HepG2 (cell line): ENCODE results near the gene C14orf93. TPM values are rescaled to one million over a fixed set of nuclear protein-coding genes. Genes with fewer than 3 reads are reported as not detected.
"Not testable (repeated sequence)": the region's sequence is repeated elsewhere in the genome, so short reads cannot be mapped to it uniquely, and the experiment has no call there.

Experiments
- ADNP ChIP-seq: sonication (generic); formaldehyde crosslinking; IDR thresholded peaks from 2 replicates; pipeline ENCODE4 v1.4.0; 2020; ENCODE audit warnings: missing genetic modification reagents
- AGO1 ChIP-seq: fragments of 200-400 bp; formaldehyde crosslinking; IDR thresholded peaks from 2 replicates; pipeline ENCODE4 v1.6.1; 2017; ENCODE audit warnings: mild to moderate bottlenecking, low read depth, low read length, moderate library complexity; ENCODE audit not compliant: poor library complexity, severe bottlenecking
- EHMT2 ChIP-seq: fragments of 200-600 bp; sonication (generic); IDR thresholded peaks from 2 replicates; pipeline ENCODE4 v1.7.0; 2017; ENCODE audit warnings: antibody characterized with exemption, low read depth, low read length, borderline replicate concordance
- FOSL2 ChIP-seq: sonication (generic); formaldehyde crosslinking; IDR thresholded peaks from 2 replicates; pipeline ENCODE4 v1.4.0; 2020; ENCODE audit warnings: missing genetic modification reagents
- FOXP1 ChIP-seq, 2 experiments: fragments of 450-650 bp in 1 of 2; IDR thresholded peaks; 2 replicates each; pipeline ENCODE4 v1.6.1; 2017 to 2018; ENCODE audit warnings: antibody characterized with exemption in 1 of 2
- HOXA5 ChIP-seq: sonication (generic); formaldehyde crosslinking; IDR thresholded peaks from 2 replicates; pipeline ENCODE4 v1.4.0; 2020; ENCODE audit warnings: missing genetic modification reagents
- JUN ChIP-seq: sonication (generic); formaldehyde crosslinking; IDR thresholded peaks from 2 replicates; pipeline ENCODE4 v1.4.0; 2020; ENCODE audit warnings: mild to moderate bottlenecking, missing genetic modification reagents
- MIER3 ChIP-seq: IDR thresholded peaks from 2 replicates; pipeline ENCODE4 v1.6.1; 2016; ENCODE audit warnings: missing compliant biosample characterization, borderline replicate concordance
- NKX3-1 ChIP-seq: sonication (generic); formaldehyde crosslinking; IDR thresholded peaks from 2 replicates; pipeline ENCODE4 v1.5.0; 2020; ENCODE audit warnings: missing genetic modification reagents
- REPIN1 ChIP-seq: sonication (generic); formaldehyde crosslinking; IDR thresholded peaks from 2 replicates; pipeline ENCODE4 v1.8.0; 2022; ENCODE audit warnings: missing genetic modification reagents, low read depth, mild to moderate bottlenecking, borderline replicate concordance
- RXRA ChIP-seq: sonication (generic); formaldehyde crosslinking; IDR thresholded peaks from 2 replicates; pipeline ENCODE4 v1.5.1; 2020; ENCODE audit warnings: missing genetic modification reagents
- SATB2 ChIP-seq: sonication (generic); formaldehyde crosslinking; IDR thresholded peaks from 2 replicates; pipeline ENCODE4 v1.5.0; 2020; ENCODE audit warnings: missing genetic modification reagents
- SOX13 ChIP-seq, 3 experiments: fragments of 450-650 bp in 1 of 3; sonication (generic) in 1 of 3; formaldehyde crosslinking in 1 of 3; IDR thresholded peaks in 2 of 3; conservative IDR thresholded peaks in 1 of 3; 2 replicates each; pipeline versions ENCODE4 v1.5.0 to v1.6.1; 2016 to 2020; ENCODE audit warnings: antibody characterized with exemption in 1 of 3, mild to moderate bottlenecking in 1 of 3, missing compliant biosample characterization in 1 of 3, missing genetic modification reagents in 1 of 3, moderate library complexity in 1 of 3
- STAG1 ChIP-seq: sonication (generic); formaldehyde crosslinking; IDR thresholded peaks from 2 replicates; pipeline ENCODE4 v1.4.0; 2020; ENCODE audit warnings: missing genetic modification reagents
- ZMYM2 ChIP-seq: sonication (generic); formaldehyde crosslinking; IDR thresholded peaks from 2 replicates; pipeline ENCODE4 v1.8.0; 2022; ENCODE audit warnings: mild to moderate bottlenecking, missing genetic modification reagents
- ZNF263 ChIP-seq: sonication (generic); formaldehyde crosslinking; IDR thresholded peaks from 2 replicates; pipeline ENCODE4 v1.4.0; 2020; ENCODE audit warnings: missing genetic modification reagents
- ZNF317 ChIP-seq: sonication (generic); formaldehyde crosslinking; IDR thresholded peaks from 2 replicates; pipeline ENCODE4 v1.5.0; 2020; ENCODE audit warnings: mild to moderate bottlenecking, missing genetic modification reagents
- ZNF33A ChIP-seq: sonication (generic); formaldehyde crosslinking; IDR thresholded peaks from 2 replicates; pipeline ENCODE4 v1.5.1; 2020; ENCODE audit warnings: missing genetic modification reagents, mild to moderate bottlenecking, moderate library complexity, borderline replicate concordance
- ZNF607 ChIP-seq: sonication (generic); formaldehyde crosslinking; IDR thresholded peaks from 2 replicates; pipeline ENCODE4 v1.5.1; 2020; ENCODE audit warnings: missing genetic modification reagents, mild to moderate bottlenecking, borderline replicate concordance
- polyA plus RNA-seq, 8 experiments: library from polyadenylated mRNA; depleted of rRNA in 3 of 8; stranded (reverse) in 7 of 8; unstranded in 1 of 8; fragments of >200 nt; fragmentation: Illumina TruSeq in 4 of 8; extraction: Trizol in 4 of 8; gene quantifications; 2 replicates each; pipeline versions ENCODE4 v1.2.1 to v1.2.3, GENCODE V29; 2011 to 2016; ENCODE audit warnings: low read depth in 4 of 8, missing spikeins in 1 of 8, mixed read lengths in 1 of 8; ENCODE audit not compliant: insufficient read depth in 1 of 8
- total RNA-seq, 5 experiments: library from RNA; depleted of rRNA; stranded (reverse); fragments of >200 nt; fragmentation: Illumina TruSeq; extraction: Trizol; gene quantifications; 2 replicates each; pipeline ENCODE4 v1.2.3, GENCODE V29; 2016; ENCODE audit warnings: low read depth in 1 of 5
- TF ChIP-seq, protein P1 (sequence below): sonication (generic); formaldehyde crosslinking; IDR thresholded peaks from 2 replicates; pipeline ENCODE4 v1.4.0; 2020; ENCODE audit warnings: missing genetic modification reagents, borderline replicate concordance
- TF ChIP-seq, protein P2 (sequence below): sonication (generic); formaldehyde crosslinking; IDR thresholded peaks from 2 replicates; pipeline ENCODE4 v1.8.1; 2023; ENCODE audit warnings: mild to moderate bottlenecking, missing genetic modification reagents, borderline replicate concordance
- TF ChIP-seq, protein P3 (sequence below): sonication (generic); formaldehyde crosslinking; IDR thresholded peaks from 2 replicates; pipeline ENCODE4 v1.4.0; 2020; ENCODE audit warnings: missing genetic modification reagents

Gene C14orf93
- total and polyA plus RNA-seq, 2 of the 13 experiments (the other 11 are each of a cell fraction or from before 2014, with no cell fraction given), result 11.4 to 22.5 TPM

DNA sequence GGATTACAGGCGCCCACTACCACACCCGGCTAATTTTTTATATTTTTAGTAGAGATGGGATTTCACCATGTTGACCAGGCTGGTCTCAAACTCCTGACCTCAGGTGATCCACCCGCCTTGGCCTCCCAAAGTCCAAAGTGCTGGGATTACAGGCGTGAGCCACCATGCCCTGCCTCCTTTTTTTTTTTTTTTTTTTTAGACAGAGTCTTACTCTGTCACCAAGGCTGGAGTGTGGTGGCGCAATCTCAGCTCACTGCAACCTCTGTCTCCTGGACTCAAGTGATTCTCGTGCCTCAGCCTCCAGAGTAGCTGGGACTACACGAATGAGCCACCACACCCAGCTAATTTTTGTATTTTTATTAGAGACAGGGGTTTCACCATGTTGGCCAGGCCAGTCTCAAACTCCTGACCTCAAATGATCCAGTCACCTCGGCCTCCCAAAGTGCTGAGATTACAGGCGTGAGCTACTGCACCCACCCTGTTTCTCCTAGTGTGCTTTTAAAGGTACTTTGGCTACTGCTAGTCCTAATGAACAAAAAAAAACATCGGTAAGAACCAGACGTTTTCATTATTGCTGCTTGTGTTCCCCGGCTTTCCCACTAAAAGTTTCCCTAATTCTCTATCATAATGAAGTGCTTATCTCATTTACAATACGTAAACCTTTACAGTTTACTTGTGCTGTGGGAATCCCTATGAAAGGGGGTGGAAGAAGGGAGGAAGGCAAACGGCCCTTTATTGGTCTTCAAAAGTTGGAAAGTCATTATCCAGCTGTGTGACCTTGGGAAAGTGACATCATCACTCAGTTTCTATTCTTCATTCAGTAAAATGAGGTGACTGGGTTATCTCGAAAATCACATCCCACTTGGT is 43.8 kb downstream of the C14orf93 start (continued):
- peak; percentile 41; the same call in 1 of the 2 replicates for TF ChIP-seq ZNF33A (CRISPR knock-in tag)
- TF ChIP-seq ZNF317 (CRISPR knock-in tag), result 0 out of 2 replicates have a peak, but pooled peaks have one; percentile 20
- TF ChIP-seq, protein P1, sequence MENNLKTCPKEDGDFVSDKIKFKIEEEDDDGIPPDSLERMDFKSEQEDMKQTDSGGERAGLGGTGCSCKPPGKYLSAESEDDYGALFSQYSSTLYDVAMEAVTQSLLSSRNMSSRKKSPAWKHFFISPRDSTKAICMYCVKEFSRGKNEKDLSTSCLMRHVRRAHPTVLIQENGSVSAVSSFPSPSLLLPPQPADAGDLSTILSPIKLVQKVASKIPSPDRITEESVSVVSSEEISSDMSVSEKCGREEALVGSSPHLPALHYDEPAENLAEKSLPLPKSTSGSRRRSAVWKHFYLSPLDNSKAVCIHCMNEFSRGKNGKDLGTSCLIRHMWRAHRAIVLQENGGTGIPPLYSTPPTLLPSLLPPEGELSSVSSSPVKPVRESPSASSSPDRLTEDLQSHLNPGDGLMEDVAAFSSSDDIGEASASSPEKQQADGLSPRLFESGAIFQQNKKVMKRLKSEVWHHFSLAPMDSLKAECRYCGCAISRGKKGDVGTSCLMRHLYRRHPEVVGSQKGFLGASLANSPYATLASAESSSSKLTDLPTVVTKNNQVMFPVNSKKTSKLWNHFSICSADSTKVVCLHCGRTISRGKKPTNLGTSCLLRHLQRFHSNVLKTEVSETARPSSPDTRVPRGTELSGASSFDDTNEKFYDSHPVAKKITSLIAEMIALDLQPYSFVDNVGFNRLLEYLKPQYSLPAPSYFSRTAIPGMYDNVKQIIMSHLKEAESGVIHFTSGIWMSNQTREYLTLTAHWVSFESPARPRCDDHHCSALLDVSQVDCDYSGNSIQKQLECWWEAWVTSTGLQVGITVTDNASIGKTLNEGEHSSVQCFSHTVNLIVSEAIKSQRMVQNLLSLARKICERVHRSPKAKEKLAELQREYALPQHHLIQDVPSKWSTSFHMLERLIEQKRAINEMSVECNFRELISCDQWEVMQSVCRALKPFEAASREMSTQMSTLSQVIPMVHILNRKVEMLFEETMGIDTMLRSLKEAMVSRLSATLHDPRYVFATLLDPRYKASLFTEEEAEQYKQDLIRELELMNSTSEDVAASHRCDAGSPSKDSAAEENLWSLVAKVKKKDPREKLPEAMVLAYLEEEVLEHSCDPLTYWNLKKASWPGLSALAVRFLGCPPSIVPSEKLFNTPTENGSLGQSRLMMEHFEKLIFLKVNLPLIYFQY (CRISPR knock-in tag), result peak; percentile 24; the same call in 1 of the 2 replicates
- TF ChIP-seq SOX13 (IDR thresholded peaks at IDR 0.05), result 0 out of 2 replicates have a peak, but pooled peaks have one; percentile 6
- TF ChIP-seq SOX13 (CRISPR knock-in tag; conservative IDR thresholded peaks at IDR 0.05 in 1 of 2, IDR thresholded peaks at IDR 0.05 in 1 of 2), result peak; percentile 66 to 74; a peak in 3 of 4 replicates
- peak; percentile 99 for TF ChIP-seq ZMYM2 (CRISPR knock-in tag)
- TF ChIP-seq MIER3 (CRISPR knock-in tag), result peak; percentile 75; the same call in 1 of the 2 replicates
- TF ChIP-seq SATB2, result 0 out of 2 replicates have a peak, but pooled peaks have one; percentile 53
- TF ChIP-seq STAG1 (CRISPR knock-in tag), result peak; percentile 7; the same call in 1 of the 2 replicates
- peak; percentile 84; the same call in 1 of the 2 replicates for TF ChIP-seq REPIN1 (CRISPR knock-in tag)
- 0 out of 2 replicates have a peak, but pooled peaks have one; percentile 37 for TF ChIP-seq NKX3-1 (CRISPR knock-in tag)
- peak; percentile 76; the same call in 1 of the 2 replicates for TF ChIP-seq EHMT2
- TF ChIP-seq JUN (CRISPR knock-in tag), result 0 out of 2 replicates have a peak, but pooled peaks have one; percentile 14
- peak; percentile 43; the same call in 1 of the 2 replicates for TF ChIP-seq ZNF263 (CRISPR knock-in tag)
- TF ChIP-seq FOXP1 (IDR thresholded peaks at IDR 0.05), result not testable (repeated sequence)
- TF ChIP-seq FOXP1 (CRISPR knock-in tag; IDR thresholded peaks at IDR 0.05), result peak; percentile 59
- TF ChIP-seq ADNP (CRISPR knock-in tag), result peak; percentile 95
- TF ChIP-seq, protein P2, sequence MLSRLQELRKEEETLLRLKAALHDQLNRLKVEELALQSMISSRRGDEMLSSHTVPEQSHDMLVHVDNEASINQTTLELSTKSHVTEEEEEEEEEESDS (CRISPR knock-in tag), result peak; percentile 81
- peak; percentile 9 for TF ChIP-seq AGO1
- peak; percentile 95 for TF ChIP-seq RXRA (CRISPR knock-in tag)
- TF ChIP-seq, protein P3, sequence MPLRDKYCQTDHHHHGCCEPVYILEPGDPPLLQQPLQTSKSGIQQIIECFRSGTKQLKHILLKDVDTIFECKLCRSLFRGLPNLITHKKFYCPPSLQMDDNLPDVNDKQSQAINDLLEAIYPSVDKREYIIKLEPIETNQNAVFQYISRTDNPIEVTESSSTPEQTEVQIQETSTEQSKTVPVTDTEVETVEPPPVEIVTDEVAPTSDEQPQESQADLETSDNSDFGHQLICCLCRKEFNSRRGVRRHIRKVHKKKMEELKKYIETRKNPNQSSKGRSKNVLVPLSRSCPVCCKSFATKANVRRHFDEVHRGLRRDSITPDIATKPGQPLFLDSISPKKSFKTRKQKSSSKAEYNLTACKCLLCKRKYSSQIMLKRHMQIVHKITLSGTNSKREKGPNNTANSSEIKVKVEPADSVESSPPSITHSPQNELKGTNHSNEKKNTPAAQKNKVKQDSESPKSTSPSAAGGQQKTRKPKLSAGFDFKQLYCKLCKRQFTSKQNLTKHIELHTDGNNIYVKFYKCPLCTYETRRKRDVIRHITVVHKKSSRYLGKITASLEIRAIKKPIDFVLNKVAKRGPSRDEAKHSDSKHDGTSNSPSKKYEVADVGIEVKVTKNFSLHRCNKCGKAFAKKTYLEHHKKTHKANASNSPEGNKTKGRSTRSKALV, result peak; percentile 78; the same call in 1 of the 2 replicates
- TF ChIP-seq FOSL2 (CRISPR knock-in tag), result peak; percentile 70
- TF ChIP-seq HOXA5, result peak; percentile 70
- TF ChIP-seq ZNF607 (CRISPR knock-in tag), result peak; percentile 66; the same call in 1 of the 2 replicates
